ENCODE results near the gene PCGF5. TPM values are rescaled to one million over a fixed set of nuclear protein-coding genes. Genes with fewer than 3 reads are reported as not detected.

Gene PCGF5
- total RNA-seq, 2 donors from 2014 or later = 35.7 to 41.3 TPM

GRCh38 chr10:91215384-91215783, 5.1 kb upstream of the PCGF5 start:
- Histone ChIP-seq H3K4me3 (no peak overlapping the region), H3K27ac (no peak overlapping the region), H3K9me3 (no peaks in the 10 kb centered on the region), H3K27me3 (replicated peaks; ENCODE audit: insufficient read depth) (no peaks in the 10 kb centered on the region), H3K36me3 (no peaks in the 10 kb centered on the region), H3K4me1 (replicated peaks) (no peaks in the 10 kb centered on the region)
- intact Hi-C loops (cut with DNase I) = no loop called here
- no peak for DNase-seq (ENCODE audit: low spot score)
- TF ChIP-seq, protein P1, sequence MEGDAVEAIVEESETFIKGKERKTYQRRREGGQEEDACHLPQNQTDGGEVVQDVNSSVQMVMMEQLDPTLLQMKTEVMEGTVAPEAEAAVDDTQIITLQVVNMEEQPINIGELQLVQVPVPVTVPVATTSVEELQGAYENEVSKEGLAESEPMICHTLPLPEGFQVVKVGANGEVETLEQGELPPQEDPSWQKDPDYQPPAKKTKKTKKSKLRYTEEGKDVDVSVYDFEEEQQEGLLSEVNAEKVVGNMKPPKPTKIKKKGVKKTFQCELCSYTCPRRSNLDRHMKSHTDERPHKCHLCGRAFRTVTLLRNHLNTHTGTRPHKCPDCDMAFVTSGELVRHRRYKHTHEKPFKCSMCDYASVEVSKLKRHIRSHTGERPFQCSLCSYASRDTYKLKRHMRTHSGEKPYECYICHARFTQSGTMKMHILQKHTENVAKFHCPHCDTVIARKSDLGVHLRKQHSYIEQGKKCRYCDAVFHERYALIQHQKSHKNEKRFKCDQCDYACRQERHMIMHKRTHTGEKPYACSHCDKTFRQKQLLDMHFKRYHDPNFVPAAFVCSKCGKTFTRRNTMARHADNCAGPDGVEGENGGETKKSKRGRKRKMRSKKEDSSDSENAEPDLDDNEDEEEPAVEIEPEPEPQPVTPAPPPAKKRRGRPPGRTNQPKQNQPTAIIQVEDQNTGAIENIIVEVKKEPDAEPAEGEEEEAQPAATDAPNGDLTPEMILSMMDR (IDR thresholded peaks at IDR 0.05) = no peak
- TF ChIP-seq POLR2A (IDR thresholded peaks at IDR 0.05) (no peak), POLR2AphosphoS5 (IDR thresholded peaks at IDR 0.05) (no peak)
- 88% methylated on average over 2 of the region's 2 CpGs for WGBS

- TF ChIP-seq, protein P1 (IDR thresholded peaks at IDR 0.05) = no peak
- TF ChIP-seq POLR2AphosphoS5 (IDR thresholded peaks at IDR 0.05) (no peak), POLR2A (IDR thresholded peaks at IDR 0.05) (no peak)
- WGBS = 40% methylated on average over 8 of the region's 8 CpGs
- intact Hi-C loops (cut with DNase I) = loop anchor here (2.0 kb wide), 1 partner anchor 57 kb away; no protein-coding TSS in a partner anchor
Measured at GRCh38 chr10:91219371-91220193, 881 bp upstream of the PCGF5 start.

DNA sequence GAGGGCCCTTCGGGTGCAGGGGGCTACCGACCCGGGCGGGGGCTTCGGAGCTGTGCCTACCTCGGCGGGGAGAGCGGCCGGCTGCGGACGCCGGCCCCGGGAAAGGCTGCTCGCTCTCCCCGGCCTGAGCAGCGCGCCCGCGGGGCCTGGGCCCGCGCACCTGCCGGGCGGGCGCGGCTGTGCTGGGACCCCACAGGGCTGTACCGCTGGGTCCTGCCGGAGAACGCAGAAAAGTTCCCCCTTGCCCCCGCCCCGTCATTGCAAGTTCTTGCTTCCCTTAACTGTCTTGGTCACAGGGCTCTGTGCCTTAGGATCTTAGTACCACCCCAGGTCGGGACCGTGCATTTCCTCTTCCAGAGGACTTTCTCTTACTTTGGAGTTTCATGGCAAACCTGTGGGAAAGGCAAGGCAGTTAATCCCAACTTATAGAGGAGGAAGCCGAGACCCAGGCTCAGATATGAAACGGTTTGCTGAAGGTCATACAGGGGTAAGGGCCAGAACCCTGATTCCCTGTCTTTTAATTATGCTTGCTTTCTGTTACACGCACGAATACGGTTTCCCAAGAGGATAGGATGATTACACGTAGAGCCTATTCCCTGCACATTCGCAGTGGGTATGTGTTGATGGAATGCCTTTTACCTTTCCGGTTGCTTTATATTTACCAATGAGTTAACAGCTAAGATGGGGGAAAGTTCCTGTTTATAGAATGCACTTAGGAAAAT, 652 bp downstream of the PCGF5 start:
- Histone ChIP-seq H3K9me3 (no peaks in the 10 kb centered on the region), H3K4me1 (replicated peaks) (no peaks in the 10 kb centered on the region), H3K4me3 (peak overlapping the region; percentile 89 to 93), H3K36me3 (no peaks in the 10 kb centered on the region), H3K27me3 (replicated peaks; ENCODE audit: insufficient read depth) (no peaks in the 10 kb centered on the region), H3K27ac (peak overlapping the region; percentile 92 to 94)
- intact Hi-C loops (cut with DNase I) = loop anchor here (2.0 kb wide), 1 partner anchor 58 kb away; no protein-coding TSS in a partner anchor
- 1% methylated on average over 31 of the region's 40 CpGs for WGBS
- TF ChIP-seq POLR2AphosphoS5 (IDR thresholded peaks at IDR 0.05) = no peak
- TF ChIP-seq, protein P1 (IDR thresholded peaks at IDR 0.05) = no peak
- TF ChIP-seq POLR2A (IDR thresholded peaks at IDR 0.05) = no peak
- peak; percentile 15 for DNase-seq (ENCODE audit: low spot score)

More at GRCh38 chr10:91219371-91220193, 881 bp upstream of the PCGF5 start:
- H3K27ac ChIP-seq = no peak overlapping the region
- peak overlapping the region; percentile 89 to 93 for H3K4me3 ChIP-seq
- no peak for DNase-seq (ENCODE audit: low spot score)
- H3K4me1 ChIP-seq (replicated peaks) = no peaks in the 10 kb centered on the region
- H3K9me3 ChIP-seq = no peaks in the 10 kb centered on the region
- H3K27me3 ChIP-seq (replicated peaks; ENCODE audit: insufficient read depth) = no peaks in the 10 kb centered on the region
- H3K36me3 ChIP-seq = no peaks in the 10 kb centered on the region

GRCh38 chr10:91226093-91226492, 5.6 kb downstream of the PCGF5 start:
- Histone ChIP-seq H3K4me1 (replicated peaks) (no peaks in the 10 kb centered on the region), H3K27ac (no peak overlapping the region), H3K9me3 (no peaks in the 10 kb centered on the region), H3K36me3 (no peaks in the 10 kb centered on the region), H3K4me3 (no peak overlapping the region), H3K27me3 (replicated peaks; ENCODE audit: insufficient read depth) (no peaks in the 10 kb centered on the region)
- WGBS = 76% methylated on average over 3 of the region's 3 CpGs
- DNase-seq (ENCODE audit: low spot score) = no peak
- intact Hi-C loops (cut with DNase I) = no loop called here
- TF ChIP-seq POLR2AphosphoS5 (IDR thresholded peaks at IDR 0.05) (no peak), POLR2A (IDR thresholded peaks at IDR 0.05) (no peak)
- TF ChIP-seq, protein P1 (IDR thresholded peaks at IDR 0.05) = no peak
